ENCODE results near the gene EIF4A2.

DNA sequence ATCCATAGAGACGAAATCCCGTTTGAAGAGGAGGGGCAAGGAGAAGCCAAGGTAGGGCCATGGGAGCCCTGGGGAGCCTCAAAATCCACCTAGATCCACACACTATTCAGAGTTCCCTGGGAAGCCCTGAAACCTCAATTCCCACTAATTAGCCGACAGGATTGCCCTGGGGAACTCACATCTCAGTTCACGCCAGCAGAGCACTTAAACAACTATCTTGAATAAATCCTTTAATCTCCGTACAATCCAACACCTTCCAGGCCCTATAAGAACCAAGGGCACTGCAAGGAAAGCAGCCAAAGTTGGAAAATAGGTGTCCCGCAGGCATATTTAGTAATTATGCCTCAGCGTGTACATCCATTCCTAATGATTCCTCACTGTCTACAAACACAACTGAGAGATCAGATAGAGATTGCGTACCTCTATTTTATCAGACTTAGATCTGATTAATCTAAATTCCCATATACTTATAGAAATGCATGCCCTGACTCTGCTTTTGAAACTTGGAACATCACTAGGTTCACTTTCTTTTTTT is 25.6 kb upstream of the EIF4A2 start:
- no peak for TF ChIP-seq TEAD4 (IDR thresholded peaks at IDR 0.05)
- no peak for TF ChIP-seq EGR1 (IDR thresholded peaks at IDR 0.05)
- TF ChIP-seq, protein P1, sequence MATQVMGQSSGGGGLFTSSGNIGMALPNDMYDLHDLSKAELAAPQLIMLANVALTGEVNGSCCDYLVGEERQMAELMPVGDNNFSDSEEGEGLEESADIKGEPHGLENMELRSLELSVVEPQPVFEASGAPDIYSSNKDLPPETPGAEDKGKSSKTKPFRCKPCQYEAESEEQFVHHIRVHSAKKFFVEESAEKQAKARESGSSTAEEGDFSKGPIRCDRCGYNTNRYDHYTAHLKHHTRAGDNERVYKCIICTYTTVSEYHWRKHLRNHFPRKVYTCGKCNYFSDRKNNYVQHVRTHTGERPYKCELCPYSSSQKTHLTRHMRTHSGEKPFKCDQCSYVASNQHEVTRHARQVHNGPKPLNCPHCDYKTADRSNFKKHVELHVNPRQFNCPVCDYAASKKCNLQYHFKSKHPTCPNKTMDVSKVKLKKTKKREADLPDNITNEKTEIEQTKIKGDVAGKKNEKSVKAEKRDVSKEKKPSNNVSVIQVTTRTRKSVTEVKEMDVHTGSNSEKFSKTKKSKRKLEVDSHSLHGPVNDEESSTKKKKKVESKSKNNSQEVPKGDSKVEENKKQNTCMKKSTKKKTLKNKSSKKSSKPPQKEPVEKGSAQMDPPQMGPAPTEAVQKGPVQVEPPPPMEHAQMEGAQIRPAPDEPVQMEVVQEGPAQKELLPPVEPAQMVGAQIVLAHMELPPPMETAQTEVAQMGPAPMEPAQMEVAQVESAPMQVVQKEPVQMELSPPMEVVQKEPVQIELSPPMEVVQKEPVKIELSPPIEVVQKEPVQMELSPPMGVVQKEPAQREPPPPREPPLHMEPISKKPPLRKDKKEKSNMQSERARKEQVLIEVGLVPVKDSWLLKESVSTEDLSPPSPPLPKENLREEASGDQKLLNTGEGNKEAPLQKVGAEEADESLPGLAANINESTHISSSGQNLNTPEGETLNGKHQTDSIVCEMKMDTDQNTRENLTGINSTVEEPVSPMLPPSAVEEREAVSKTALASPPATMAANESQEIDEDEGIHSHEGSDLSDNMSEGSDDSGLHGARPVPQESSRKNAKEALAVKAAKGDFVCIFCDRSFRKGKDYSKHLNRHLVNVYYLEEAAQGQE (IDR thresholded peaks at IDR 0.05; ENCODE audit: low read depth): no peak

All from Ishikawa (cell line).